GM12875 (cell line): ENCODE results near the gene SLC6A12.

Experiments used
- H3K4me3 ChIP-seq: one replicate; pipeline ENCODE4 v1.5.1; 2011; ENCODE audit warnings: low read depth, low read length, control low read depth
- CTCF ChIP-seq: IDR thresholded peaks from 2 replicates; pipeline ENCODE4 v1.5.1; 2011; ENCODE audit warnings: low read depth, mild to moderate bottlenecking, control low read depth, inconsistent platforms, low read length, moderate library complexity, borderline replicate concordance; ENCODE audit not compliant: insufficient read depth

SLC6A12 gene

GRCh38 chr12:184811-185575 lies 29.0 kb downstream of the SLC6A12 start:
- no peak overlapping the region for H3K4me3 ChIP-seq
- no peak for TF ChIP-seq CTCF

GRCh38 chr12:182381-182892 lies 31.5 kb downstream of the SLC6A12 start:
- TF ChIP-seq CTCF, result no peak
- H3K4me3 ChIP-seq, result no peak overlapping the region

GRCh38 chr12:181921-182320 lies 32.0 kb downstream of the SLC6A12 start:
- TF ChIP-seq CTCF, result no peak
- H3K4me3 ChIP-seq, result no peak overlapping the region

- H3K4me3 ChIP-seq, result no peak overlapping the region
- no peak for TF ChIP-seq CTCF
Observed at GRCh38 chr12:180445-180844, 33.5 kb downstream of the SLC6A12 start.

DNA sequence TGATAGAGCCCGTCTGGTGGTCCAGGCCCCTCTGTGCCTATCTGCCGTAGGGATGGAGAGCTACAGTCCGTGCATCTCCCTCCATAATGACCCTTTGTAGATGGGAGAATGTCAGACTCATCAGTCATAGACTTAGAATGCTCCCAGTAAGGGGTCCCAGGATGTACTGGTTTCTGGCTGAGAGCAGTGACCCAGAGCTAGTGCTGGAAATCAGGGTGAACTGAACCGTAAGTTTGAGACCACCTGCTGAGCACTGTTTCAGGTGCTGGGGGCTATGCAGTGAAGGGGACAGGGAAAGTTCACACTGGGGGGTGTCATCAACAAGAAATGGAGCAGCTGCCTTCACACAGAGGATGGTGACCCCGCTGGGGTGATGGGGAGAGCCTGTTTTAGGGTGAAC lies 34.1 kb downstream of the SLC6A12 start:
- no peak overlapping the region for H3K4me3 ChIP-seq
- no peak for TF ChIP-seq CTCF

GRCh38 chr12:179131-179884 lies 34.6 kb downstream of the SLC6A12 start:
- H3K4me3 ChIP-seq, result no peak overlapping the region
- no peak for TF ChIP-seq CTCF

- TF ChIP-seq CTCF, result no peak
- H3K4me3 ChIP-seq, result no peak overlapping the region
Observed at GRCh38 chr12:178829-179109, 35.2 kb downstream of the SLC6A12 start.
